DND-41 (cell line): ENCODE data around the gene KPTN.

Source experiments
- CTCF ChIP-seq: IDR thresholded peaks from 2 replicates; pipeline ENCODE4 v1.5.1; 2012; ENCODE audit warnings: borderline replicate concordance, low read length, moderate library complexity, mild to moderate bottlenecking; ENCODE audit not compliant: poor library complexity, severe bottlenecking; ENCODE audit errors: extremely low read depth
- EZH2 ChIP-seq: IDR thresholded peaks from 3 replicates; pipeline ENCODE4 v1.6.1; 2012; ENCODE audit warnings: borderline replicate concordance, low read depth, mild to moderate bottlenecking, moderate library complexity, low read length, inconsistent platforms; ENCODE audit not compliant: severe bottlenecking

- TF ChIP-seq CTCF (no peak), EZH2 (no peak)
Observed at GRCh38 chr19:47450478-47450877, 33.5 kb downstream of the KPTN start.
